Mammary epithelial cell (primary cell): Measurements from ENCODE around the gene DSC2.

Source experiments
- CTCF ChIP-seq, 2 donors: IDR thresholded peaks in 1 of 2; conservative IDR thresholded peaks in 1 of 2; 2 replicates each; pipeline ENCODE4 v1.5.1; 2011 to 2012; ENCODE audit warnings: inconsistent platforms in 2 of 2, low read length in 2 of 2, mild to moderate bottlenecking in 2 of 2, control low read depth in 1 of 2, low read depth in 1 of 2; ENCODE audit not compliant: insufficient read depth in 1 of 2; ENCODE audit errors: extremely low read depth in 1 of 2
- EZH2 ChIP-seq: IDR thresholded peaks from 2 replicates; pipeline ENCODE4 v1.6.1; 2012; ENCODE audit warnings: low read length, inconsistent platforms, borderline replicate concordance

GRCh38 chr18:31042084-31042405, 60.2 kb downstream of the DSC2 start:
- TF ChIP-seq CTCF (conservative IDR thresholded peaks at IDR 0.05 in 1 of 2, IDR thresholded peaks at IDR 0.05 in 1 of 2; ENCODE audit: extremely low read depth in 1 of 2, insufficient read depth in 1 of 2, low read depth in 1 of 2, low read length in 2 of 2) (no peak), EZH2 (no peak)
